Osteoblast (primary cell): ENCODE measurements around the gene ZNF566. TPM values are rescaled to one million over a fixed set of nuclear protein-coding genes. Genes with fewer than 3 reads are reported as not detected.

ENCODE experiments used
- DNase-seq: peaks from one replicate; pipeline ENCODE4 v3.0.0; 2011; ENCODE audit warnings: low spot score, mixed read lengths; ENCODE audit not compliant: insufficient read length; ENCODE audit errors: missing footprints
- H2AFZ ChIP-seq: 2 replicates; pipeline ENCODE4 v1.6.0; 2011; ENCODE audit warnings: mild to moderate bottlenecking, low read length
- H3K27ac ChIP-seq: 2 replicates; pipeline ENCODE4 v1.5.1; 2011; ENCODE audit warnings: mild to moderate bottlenecking, low read depth, low read length, moderate library complexity
- H3K27me3 ChIP-seq: 2 replicates; pipeline ENCODE4 v1.6.0; 2012; ENCODE audit warnings: mild to moderate bottlenecking, control low read depth, inconsistent platforms, low read length, moderate library complexity; ENCODE audit not compliant: insufficient read depth
- H3K36me3 ChIP-seq: 2 replicates; pipeline ENCODE4 v1.5.1; 2011; ENCODE audit warnings: mild to moderate bottlenecking, low read length, control low read depth, moderate library complexity; ENCODE audit not compliant: insufficient read depth
- H3K4me1 ChIP-seq: 2 replicates; pipeline ENCODE4 v1.5.1; 2011; ENCODE audit warnings: mild to moderate bottlenecking, low read length, control low read depth, moderate library complexity; ENCODE audit not compliant: insufficient read depth
- H3K4me2 ChIP-seq: 2 replicates; pipeline ENCODE4 v1.6.0; 2011; ENCODE audit warnings: mild to moderate bottlenecking, low read length; ENCODE audit not compliant: insufficient read depth
- H3K4me3 ChIP-seq: fragments of 200-600 bp; sonication (generic); 3 replicates; pipeline ENCODE4 v1.5.1; 2012; ENCODE audit warnings: mild to moderate bottlenecking, low read length, inconsistent platforms; ENCODE audit not compliant: insufficient read depth
- H3K79me2 ChIP-seq: 2 replicates; pipeline ENCODE4 v1.6.0; 2012; ENCODE audit warnings: mild to moderate bottlenecking, low read length, control low read depth, inconsistent platforms; ENCODE audit not compliant: insufficient read depth
- H3K9me3 ChIP-seq: 2 replicates; pipeline ENCODE4 v1.5.1; 2011; ENCODE audit warnings: low read depth, low read length, control low read depth
- H4K20me1 ChIP-seq: 2 replicates; pipeline ENCODE4 v1.6.0; 2012; ENCODE audit warnings: mild to moderate bottlenecking, low read length, control low read depth; ENCODE audit not compliant: insufficient read depth
- total RNA-seq: library from RNA; depleted of rRNA; stranded (reverse); fragments of >200 nt; gene quantifications from 2 replicates; pipeline ENCODE4 v1.2.3, GENCODE V29; 2012
- TF ChIP-seq, protein P1 (sequence below): IDR thresholded peaks from 2 replicates; pipeline ENCODE4 v1.5.1; 2011; ENCODE audit warnings: mild to moderate bottlenecking, low read depth, low read length, moderate library complexity; ENCODE audit errors: extremely low read depth

ZNF566 gene
- total RNA-seq, 1 donor, result 13.8 TPM

DNA sequence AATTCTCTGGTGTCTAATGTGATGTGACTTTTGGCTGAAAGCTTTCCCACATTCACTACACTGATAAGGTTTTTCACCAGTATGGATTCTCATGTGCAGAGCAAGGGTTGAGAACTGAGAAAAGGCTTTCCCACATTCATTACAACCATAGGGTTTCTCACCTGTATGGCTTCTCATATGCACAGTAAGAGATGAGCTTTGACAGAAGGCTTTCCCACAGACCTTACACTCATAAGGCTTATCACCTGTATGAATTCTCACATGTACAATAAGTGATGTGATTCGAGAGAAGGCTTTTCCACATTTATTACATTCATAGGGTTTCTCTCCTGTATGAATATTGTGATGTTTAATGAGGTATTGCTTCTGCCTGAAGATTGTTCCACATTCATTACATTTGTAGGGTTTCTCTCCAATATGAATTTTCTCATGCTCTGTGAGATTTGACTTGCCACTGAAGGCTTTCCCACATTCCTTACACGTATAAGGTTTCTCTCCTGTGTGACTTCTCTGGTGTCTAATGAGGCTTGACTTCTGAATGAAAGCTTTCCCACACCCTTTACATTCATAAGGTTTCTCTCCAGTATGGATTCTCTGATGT is 24.8 kb upstream of the ZNF566 start:
- Histone ChIP-seq H3K4me1 (no peaks in the 10 kb centered on the region), H3K9me3 (peaks cover 35% of the 10 kb centered on the region), H3K27ac (no peak overlapping the region), H3K79me2 (peaks cover 2% of the 10 kb centered on the region), H2AFZ (no peak overlapping the region), H3K27me3 (no peaks in the 10 kb centered on the region), H4K20me1 (no peaks in the 10 kb centered on the region), H3K4me3 (no peak overlapping the region), H3K4me2 (no peak overlapping the region), H3K36me3 (peaks cover 38% of the 10 kb centered on the region)
- TF ChIP-seq, protein P1, sequence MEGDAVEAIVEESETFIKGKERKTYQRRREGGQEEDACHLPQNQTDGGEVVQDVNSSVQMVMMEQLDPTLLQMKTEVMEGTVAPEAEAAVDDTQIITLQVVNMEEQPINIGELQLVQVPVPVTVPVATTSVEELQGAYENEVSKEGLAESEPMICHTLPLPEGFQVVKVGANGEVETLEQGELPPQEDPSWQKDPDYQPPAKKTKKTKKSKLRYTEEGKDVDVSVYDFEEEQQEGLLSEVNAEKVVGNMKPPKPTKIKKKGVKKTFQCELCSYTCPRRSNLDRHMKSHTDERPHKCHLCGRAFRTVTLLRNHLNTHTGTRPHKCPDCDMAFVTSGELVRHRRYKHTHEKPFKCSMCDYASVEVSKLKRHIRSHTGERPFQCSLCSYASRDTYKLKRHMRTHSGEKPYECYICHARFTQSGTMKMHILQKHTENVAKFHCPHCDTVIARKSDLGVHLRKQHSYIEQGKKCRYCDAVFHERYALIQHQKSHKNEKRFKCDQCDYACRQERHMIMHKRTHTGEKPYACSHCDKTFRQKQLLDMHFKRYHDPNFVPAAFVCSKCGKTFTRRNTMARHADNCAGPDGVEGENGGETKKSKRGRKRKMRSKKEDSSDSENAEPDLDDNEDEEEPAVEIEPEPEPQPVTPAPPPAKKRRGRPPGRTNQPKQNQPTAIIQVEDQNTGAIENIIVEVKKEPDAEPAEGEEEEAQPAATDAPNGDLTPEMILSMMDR, result no peak
- no peak for DNase-seq

DNA sequence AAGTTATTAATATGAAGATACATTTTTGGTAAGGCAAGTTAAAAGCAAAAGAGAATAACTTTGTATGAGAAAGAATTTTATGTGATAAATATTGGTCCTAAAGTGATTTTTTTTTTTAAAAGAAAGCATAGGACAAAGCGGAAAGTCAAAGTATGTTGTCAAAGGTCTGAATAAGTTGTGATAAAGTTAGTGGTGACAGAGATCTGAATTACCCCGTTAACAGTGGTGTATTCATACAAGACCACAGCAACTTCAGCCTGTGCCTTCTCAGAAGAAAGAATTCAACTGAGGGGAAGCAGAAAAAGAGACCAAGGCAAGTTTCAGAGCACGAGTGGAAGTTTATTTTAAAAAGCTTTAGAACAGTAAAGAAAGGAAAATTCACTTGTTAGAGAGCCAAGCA is 19.0 kb upstream of the ZNF566 start:
- Histone ChIP-seq H3K27me3 (no peaks in the 10 kb centered on the region), H3K27ac (no peak overlapping the region), H3K4me1 (no peaks in the 10 kb centered on the region), H3K9me3 (peaks cover 15% of the 10 kb centered on the region), H4K20me1 (no peaks in the 10 kb centered on the region), H3K79me2 (no peaks in the 10 kb centered on the region), H3K4me2 (no peak overlapping the region), H2AFZ (no peak overlapping the region), H3K36me3 (no peaks in the 10 kb centered on the region), H3K4me3 (no peak overlapping the region)
- TF ChIP-seq, protein P1, result no peak
- DNase-seq, result no peak

DNA sequence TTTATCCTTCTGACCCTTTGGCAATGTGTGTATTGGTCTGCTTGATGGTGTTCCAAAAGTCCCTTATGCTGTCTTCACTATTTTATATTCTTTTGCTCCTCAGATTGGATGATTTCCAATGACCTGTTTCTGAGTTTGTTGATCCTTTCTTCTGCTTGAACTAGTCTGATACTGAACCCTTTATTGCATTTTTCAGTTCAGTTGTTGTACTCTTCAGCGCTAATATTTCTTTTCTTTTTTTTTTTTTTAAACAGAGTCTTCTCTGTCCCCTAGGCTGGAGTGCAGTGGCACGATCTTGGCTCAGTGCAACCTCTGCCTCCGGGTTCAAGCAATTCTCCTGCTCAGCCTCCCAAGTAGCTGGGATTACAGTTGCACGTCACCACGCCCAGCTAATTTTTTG is 12.6 kb upstream of the ZNF566 start:
- H3K4me1 ChIP-seq, result no peaks in the 10 kb centered on the region
- H3K4me2 ChIP-seq, result no peak overlapping the region
- H4K20me1 ChIP-seq, result no peaks in the 10 kb centered on the region
- TF ChIP-seq, protein P1, result no peak
- no peak overlapping the region for H3K27ac ChIP-seq
- no peak for DNase-seq
- no peak overlapping the region for H2AFZ ChIP-seq
- no peaks in the 10 kb centered on the region for H3K36me3 ChIP-seq
- H3K9me3 ChIP-seq, result peaks cover 6% of the 10 kb centered on the region
- H3K79me2 ChIP-seq, result no peaks in the 10 kb centered on the region
- H3K4me3 ChIP-seq, result no peak overlapping the region
- no peaks in the 10 kb centered on the region for H3K27me3 ChIP-seq

DNA sequence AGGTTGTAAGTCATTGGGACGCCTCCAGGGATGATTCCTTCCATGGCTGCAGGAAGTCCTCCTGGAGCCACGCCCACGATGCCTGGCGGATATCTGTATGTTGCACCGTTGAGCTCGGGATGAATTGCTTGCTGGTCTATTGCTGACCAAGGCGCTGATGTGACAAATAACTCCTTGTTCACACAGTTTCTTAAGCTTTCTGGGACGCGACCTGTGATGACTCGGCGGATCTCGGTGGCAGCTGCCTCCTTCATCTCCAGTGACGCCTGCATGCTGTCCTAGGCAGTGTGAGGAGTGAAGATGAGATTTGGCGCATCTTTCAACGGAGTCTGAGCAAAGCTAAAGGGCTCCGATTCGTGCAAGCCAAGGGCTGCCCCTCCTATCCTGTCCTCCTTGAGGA is 7.6 kb upstream of the ZNF566 start:
- DNase-seq, result no peak
- TF ChIP-seq, protein P1, result no peak
- H3K4me1 ChIP-seq, result no peaks in the 10 kb centered on the region
- H3K4me3 ChIP-seq, result no peak overlapping the region
- no peaks in the 10 kb centered on the region for H3K27me3 ChIP-seq
- H3K36me3 ChIP-seq, result no peaks in the 10 kb centered on the region
- no peak overlapping the region for H2AFZ ChIP-seq
- H3K9me3 ChIP-seq, result peaks cover 4% of the 10 kb centered on the region
- H3K4me2 ChIP-seq, result no peak overlapping the region
- no peaks in the 10 kb centered on the region for H4K20me1 ChIP-seq
- no peak overlapping the region for H3K27ac ChIP-seq
- H3K79me2 ChIP-seq, result no peaks in the 10 kb centered on the region
